GM19193 (cell line): ENCODE measurements around the gene CSGALNACT2.

Experiments used
- POLR2A ChIP-seq: IDR thresholded peaks from 4 replicates; pipeline ENCODE4 v1.6.1; 2011; ENCODE audit not compliant: insufficient read depth, insufficient read length; ENCODE audit errors: extremely low read depth

The CSGALNACT2 gene, protein sequence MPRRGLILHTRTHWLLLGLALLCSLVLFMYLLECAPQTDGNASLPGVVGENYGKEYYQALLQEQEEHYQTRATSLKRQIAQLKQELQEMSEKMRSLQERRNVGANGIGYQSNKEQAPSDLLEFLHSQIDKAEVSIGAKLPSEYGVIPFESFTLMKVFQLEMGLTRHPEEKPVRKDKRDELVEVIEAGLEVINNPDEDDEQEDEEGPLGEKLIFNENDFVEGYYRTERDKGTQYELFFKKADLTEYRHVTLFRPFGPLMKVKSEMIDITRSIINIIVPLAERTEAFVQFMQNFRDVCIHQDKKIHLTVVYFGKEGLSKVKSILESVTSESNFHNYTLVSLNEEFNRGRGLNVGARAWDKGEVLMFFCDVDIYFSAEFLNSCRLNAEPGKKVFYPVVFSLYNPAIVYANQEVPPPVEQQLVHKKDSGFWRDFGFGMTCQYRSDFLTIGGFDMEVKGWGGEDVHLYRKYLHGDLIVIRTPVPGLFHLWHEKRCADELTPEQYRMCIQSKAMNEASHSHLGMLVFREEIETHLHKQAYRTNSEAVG

DNA sequence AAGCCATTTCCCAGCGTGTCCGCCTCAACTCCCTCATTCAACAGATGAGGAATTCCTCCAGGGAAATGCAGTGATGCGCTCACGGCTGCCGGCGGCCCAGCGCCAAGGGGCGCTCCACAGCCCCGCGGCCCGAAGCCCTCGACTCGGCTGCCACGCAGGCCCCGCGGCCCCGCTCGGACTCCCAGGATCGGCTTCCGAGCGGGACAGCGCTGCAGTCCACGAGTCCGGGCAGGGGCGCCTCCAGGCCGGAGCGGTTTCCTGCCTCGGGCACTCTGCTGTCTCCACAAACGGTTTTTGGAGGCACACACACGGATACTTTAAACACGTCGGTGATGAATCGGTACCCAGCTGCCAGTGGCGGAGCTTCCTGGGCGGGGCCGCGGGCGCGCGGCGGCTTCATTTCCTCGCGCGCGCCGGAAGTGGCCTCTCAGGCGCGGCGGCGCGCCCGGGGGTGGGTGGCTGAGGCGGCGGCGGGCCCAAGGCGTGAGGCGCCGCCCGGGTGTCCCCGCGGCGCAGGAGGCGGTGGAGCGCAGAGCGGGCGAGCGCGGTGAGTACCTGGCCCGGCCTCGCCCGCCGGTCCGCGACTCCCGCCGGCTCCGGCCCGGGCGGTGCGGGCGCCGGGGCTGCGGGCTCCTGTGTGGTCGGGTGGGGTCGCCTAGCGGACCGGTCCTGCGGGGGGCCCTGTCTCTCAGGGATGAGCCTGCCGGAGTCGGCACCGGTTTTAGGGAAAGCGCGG lies at the start of gene CSGALNACT2:
TSS of gene CSGALNACT2 (plus strand) at position 425 of the 736 bp plus-strand sequence. CDS start 16,705 bp downstream, outside the sequence.
- peak; percentile 89 for TF ChIP-seq POLR2A

- no peak for TF ChIP-seq POLR2A
These were observed 48.7 kb upstream of the CSGALNACT2 start for GRCh38 chr10:43089519-43089918.

GRCh38 chr10:43090188-43090587 lies 48.1 kb upstream of the CSGALNACT2 start:
- TF ChIP-seq POLR2A: no peak

DNA sequence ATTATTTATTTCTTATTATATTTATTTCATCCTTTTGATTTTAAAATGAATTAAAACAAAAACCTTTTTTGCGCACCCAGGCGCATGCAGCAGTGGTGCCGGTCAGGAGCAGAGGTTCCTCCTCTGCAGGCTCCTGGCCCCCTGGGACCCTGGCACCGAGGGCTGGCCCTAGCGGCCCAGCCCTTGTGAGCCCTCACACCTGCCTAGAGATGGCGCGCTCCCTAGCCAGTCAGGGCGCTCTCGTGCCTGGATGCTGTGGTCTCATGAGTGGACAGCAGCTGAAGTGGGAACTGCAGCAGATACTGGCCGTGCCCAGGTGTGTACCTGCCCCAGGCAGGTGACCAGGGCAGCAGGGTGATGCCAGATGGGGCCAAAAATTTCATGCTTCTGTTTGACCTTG lies 47.6 kb upstream of the CSGALNACT2 start:
- TF ChIP-seq POLR2A: no peak

DNA sequence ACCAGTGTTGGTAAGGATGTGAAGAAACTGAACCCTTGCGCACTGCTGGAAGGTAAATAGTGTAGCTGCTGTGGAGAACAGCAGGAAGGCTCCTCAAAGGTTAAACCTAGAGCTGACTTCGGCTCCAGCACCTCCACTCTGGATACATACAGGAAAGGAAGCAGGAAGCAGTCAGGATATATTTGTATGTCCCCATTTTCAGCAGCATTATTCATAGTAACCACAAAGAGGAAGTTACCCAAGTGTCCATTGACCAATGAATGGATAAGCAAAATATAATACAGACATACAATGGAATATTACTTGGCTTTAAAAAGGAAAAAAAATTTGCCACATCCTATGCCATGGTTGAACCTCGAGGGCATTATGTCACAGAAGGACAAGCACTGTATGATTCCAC lies 46.4 kb upstream of the CSGALNACT2 start:
- no peak for TF ChIP-seq POLR2A

GRCh38 chr10:43093423-43094076 lies 44.7 kb upstream of the CSGALNACT2 start:
- no peak for TF ChIP-seq POLR2A

GRCh38 chr10:43094085-43094484 lies 44.2 kb upstream of the CSGALNACT2 start:
- no peak for TF ChIP-seq POLR2A

DNA sequence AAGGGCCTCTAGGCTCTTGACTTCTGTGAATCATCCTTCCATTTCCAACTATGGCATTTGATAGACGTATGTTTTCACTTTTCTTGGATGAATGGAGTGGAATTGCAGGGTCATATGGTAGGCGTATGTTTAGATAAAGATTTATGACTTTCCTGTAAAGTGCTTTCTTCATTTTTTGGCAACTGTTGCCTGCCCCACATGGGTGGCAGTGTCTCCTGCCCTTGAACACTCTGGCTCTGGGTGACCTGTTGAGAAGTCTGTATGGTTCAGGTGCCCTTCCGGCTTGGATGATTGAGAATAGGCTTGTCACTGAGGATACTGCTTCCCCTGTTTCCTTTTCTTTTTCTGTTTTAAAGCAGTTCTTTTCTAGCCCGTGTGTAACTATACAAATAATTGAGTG lies 38.3 kb upstream of the CSGALNACT2 start:
- no peak for TF ChIP-seq POLR2A

- TF ChIP-seq POLR2A: no peak
These were observed 37.9 kb upstream of the CSGALNACT2 start for GRCh38 chr10:43100366-43100765.

- TF ChIP-seq POLR2A: no peak
These were observed 36.0 kb upstream of the CSGALNACT2 start for GRCh38 chr10:43102063-43102828.

- no peak for TF ChIP-seq POLR2A
These were observed 32.9 kb upstream of the CSGALNACT2 start for GRCh38 chr10:43105102-43105955.

DNA sequence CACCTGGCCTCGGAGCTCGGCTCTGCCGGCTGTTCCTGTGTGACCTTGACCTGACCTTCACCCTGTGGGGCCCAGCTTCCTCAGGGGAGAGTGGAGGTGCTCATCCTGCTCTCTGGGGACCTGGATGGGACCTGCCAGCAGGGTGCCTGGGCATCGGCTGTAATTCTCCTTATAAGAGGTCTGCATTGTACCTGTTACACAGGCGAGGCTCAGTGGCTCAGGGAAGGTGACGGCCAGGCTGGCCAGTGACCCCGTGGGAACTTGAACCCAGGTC lies 32.4 kb upstream of the CSGALNACT2 start:
- no peak for TF ChIP-seq POLR2A

DNA sequence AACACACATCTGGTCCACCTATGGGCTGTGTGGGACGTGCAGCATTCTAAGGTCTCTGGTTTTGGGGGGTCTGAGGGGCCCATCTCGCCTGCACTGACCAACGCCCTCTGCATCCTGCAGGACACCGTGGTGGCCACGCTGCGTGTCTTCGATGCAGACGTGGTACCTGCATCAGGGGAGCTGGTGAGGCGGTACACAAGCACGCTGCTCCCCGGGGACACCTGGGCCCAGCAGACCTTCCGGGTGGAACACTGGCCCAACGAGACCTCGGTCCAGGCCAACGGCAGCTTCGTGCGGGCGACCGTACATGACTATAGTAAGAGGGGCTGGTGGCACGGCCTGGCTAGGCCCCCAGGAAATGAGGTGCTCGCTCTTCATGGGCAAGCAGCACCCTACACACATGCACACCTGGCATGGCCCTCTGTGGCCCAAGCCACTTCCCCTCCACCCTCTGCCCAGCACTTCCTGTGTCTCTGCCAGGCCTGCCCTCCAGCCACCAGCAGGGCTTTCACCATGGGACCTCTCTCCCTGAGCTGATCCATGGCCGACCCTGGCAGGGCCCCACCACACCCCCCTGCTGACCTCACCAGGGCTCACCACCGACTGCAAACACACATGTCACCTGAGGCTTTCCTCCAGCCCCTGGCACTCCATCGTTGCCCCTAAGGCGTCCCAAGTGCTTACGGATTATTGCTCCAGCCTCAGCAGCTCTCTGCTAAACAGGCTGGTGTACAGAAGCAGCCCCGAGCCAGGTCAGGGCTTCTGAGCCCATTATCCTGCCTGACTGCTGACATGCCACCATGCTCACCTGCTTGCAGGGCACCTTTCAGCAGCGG lies 31.8 kb upstream of the CSGALNACT2 start:
- TF ChIP-seq POLR2A: no peak
